ENCODE data around the gene GMIP. TPM values are rescaled to one million over a fixed set of nuclear protein-coding genes. Genes with fewer than 3 reads are reported as not detected.

The GMIP gene
- total and polyA plus RNA-seq, 9 donors = 3.3 to 6.9 (median 4.4) TPM

- intact Hi-C loops (cut with DNase I) = no loop called here
- Histone ChIP-seq H3K36me3 (no peaks in the 10 kb centered on the region), H3K4me3 (no peak overlapping the region), H3K9me3 (no peaks in the 10 kb centered on the region), H3K27me3 (no peaks in the 10 kb centered on the region), H3K4me1 (ENCODE audit: insufficient read depth) (no peaks in the 10 kb centered on the region), H3K27ac (no peak overlapping the region)
- WGBS, 3 donors = 93 to 94% (median 94%) methylated on average over 13 of the region's 13 CpGs
- no peak for TF ChIP-seq POLR2A (IDR thresholded peaks at IDR 0.05)
- TF ChIP-seq CTCF (IDR thresholded peaks at IDR 0.05) = no peak
- no peak for TF ChIP-seq EP300 (IDR thresholded peaks at IDR 0.05)
- no peak for DNase-seq
Observed at GRCh38 chr19:19581391-19581790, 62.1 kb downstream of the GMIP start.

GRCh38 chr19:19580418-19580817 lies 63.0 kb downstream of the GMIP start:
- Histone ChIP-seq H3K9me3 (no peaks in the 10 kb centered on the region), H3K27ac (no peak overlapping the region), H3K4me1 (ENCODE audit: insufficient read depth) (no peaks in the 10 kb centered on the region), H3K36me3 (no peaks in the 10 kb centered on the region), H3K27me3 (no peaks in the 10 kb centered on the region), H3K4me3 (no peak overlapping the region)
- WGBS, 3 donors = 83 to 95% (median 91%) methylated on average over 4 of the region's 4 CpGs
- TF ChIP-seq EP300 (IDR thresholded peaks at IDR 0.05) (no peak), CTCF (IDR thresholded peaks at IDR 0.05) (no peak), POLR2A (IDR thresholded peaks at IDR 0.05) (no peak)
- no peak for DNase-seq
- intact Hi-C loops (cut with DNase I) = no loop called here

- Histone ChIP-seq H3K27ac (no peak overlapping the region), H3K27me3 (no peaks in the 10 kb centered on the region), H3K4me1 (ENCODE audit: insufficient read depth) (no peaks in the 10 kb centered on the region), H3K36me3 (no peaks in the 10 kb centered on the region), H3K9me3 (no peaks in the 10 kb centered on the region), H3K4me3 (no peak overlapping the region)
- intact Hi-C loops (cut with DNase I) = no loop called here
- no peak for DNase-seq
- no peak for TF ChIP-seq POLR2A (IDR thresholded peaks at IDR 0.05)
- WGBS, 3 donors = 89 to 95% (median 92%) methylated on average over 25 of the region's 25 CpGs
Observed at GRCh38 chr19:19579533-19580361, 63.7 kb downstream of the GMIP start.

Other genes starting within 250 kb of the GMIP start
- gene GATAD2A, start 238.0 kb downstream of the GMIP start, total RNA-seq = 10 to 100 TPM; 10.7 to 83.0 (median 57.9) TPM
- gene GATAD2A, start 238.0 kb downstream of the GMIP start, polyA plus RNA-seq = 10 to 100 TPM; 13.7 to 18.9 TPM
- 1 to 10 TPM in 3 of 7 donors, under 1 TPM in 4; 0.76 to 1.8 (median 0.95) TPM for gene TSSK6, start 128.1 kb downstream of the GMIP start, total RNA-seq
- gene TSSK6, start 128.1 kb downstream of the GMIP start, polyA plus RNA-seq = 1 to 10 TPM in 1 of 2 donors, not detected in 1; 2.5 TPM
- 100 to 1,000 TPM in 6 of 7 donors, 10 to 100 TPM in 1; 46.5 to 291 (median 212) TPM for gene NDUFA13, start 127.4 kb downstream of the GMIP start, total RNA-seq
- 100 to 1,000 TPM in 1 of 2 donors, 10 to 100 TPM in 1; 33.5 to 202 TPM for gene NDUFA13, start 127.4 kb downstream of the GMIP start, polyA plus RNA-seq
- gene YJEFN3, start 114.7 kb downstream of the GMIP start, total RNA-seq = 1 to 10 TPM; 2.0 to 5.0 (median 3.5) TPM
- 1 to 10 TPM; 2.9 TPM for gene YJEFN3, start 114.7 kb downstream of the GMIP start, polyA plus RNA-seq
- gene CILP2, start 105.4 kb downstream of the GMIP start, total RNA-seq = 1 to 10 TPM in 4 of 7 donors, under 1 TPM in 3; 0.48 to 9.7 (median 1.1) TPM
- gene CILP2, start 105.4 kb downstream of the GMIP start, polyA plus RNA-seq = 1 to 10 TPM in 1 of 2 donors, under 1 TPM in 1; 0.28 to 1.0 TPM
- 1 to 10 TPM; 1.9 to 4.4 (median 3.2) TPM for gene PBX4, start 25.0 kb downstream of the GMIP start, total RNA-seq
- gene PBX4, start 25.0 kb downstream of the GMIP start, polyA plus RNA-seq = 1 to 10 TPM in 1 of 2 donors, under 1 TPM in 1; 0.73 to 4.1 TPM
- gene LPAR2, start 15.4 kb downstream of the GMIP start, total RNA-seq = 10 to 100 TPM in 1 of 7 donors, 1 to 10 TPM in 6; 4.5 to 17.0 (median 7.3) TPM
- 1 to 10 TPM; 3.2 to 7.9 TPM for gene LPAR2, start 15.4 kb downstream of the GMIP start, polyA plus RNA-seq
- gene ATP13A1, start 20.0 kb upstream of the GMIP start, total RNA-seq = 100 to 1,000 TPM in 2 of 7 donors, 10 to 100 TPM in 5; 46.7 to 407 (median 67.7) TPM
- 10 to 100 TPM; 24.9 to 40.9 TPM for gene ATP13A1, start 20.0 kb upstream of the GMIP start, polyA plus RNA-seq
- gene ZNF101, start 25.2 kb upstream of the GMIP start, total RNA-seq = 10 to 100 TPM in 1 of 7 donors, 1 to 10 TPM in 6; 2.9 to 12.6 (median 5.6) TPM
- 10 to 100 TPM in 1 of 2 donors, 1 to 10 TPM in 1; 4.2 to 10.4 TPM for gene ZNF101, start 25.2 kb upstream of the GMIP start, polyA plus RNA-seq
- 10 to 100 TPM in 6 of 7 donors, 1 to 10 TPM in 1; 9.0 to 19.9 (median 12.6) TPM for gene ZNF14, start 89.5 kb upstream of the GMIP start, total RNA-seq
- 1 to 10 TPM; 6.3 to 9.5 TPM for gene ZNF14, start 89.5 kb upstream of the GMIP start, polyA plus RNA-seq
- gene ZNF506, start 178.1 kb upstream of the GMIP start, total RNA-seq = 10 to 100 TPM; 23.9 to 46.1 (median 29.6) TPM
- gene ZNF506, start 178.1 kb upstream of the GMIP start, polyA plus RNA-seq = 10 to 100 TPM; 10.3 to 20.3 TPM
- gene ZNF253, start 222.2 kb upstream of the GMIP start, total RNA-seq = 10 to 100 TPM in 6 of 7 donors, 1 to 10 TPM in 1; 9.1 to 20.3 (median 15.1) TPM
- gene ZNF253, start 222.2 kb upstream of the GMIP start, polyA plus RNA-seq = 10 to 100 TPM; 12.7 to 16.8 TPM